Stimulated activated CD8-positive, alpha-beta memory T cell treated with anti-CD3 and anti-CD28 coated beads, Interleukin-4, amount 100 ng/mL, for 24 hours (primary cell): Measurements from ENCODE around the gene CUX1.
"Not testable (repeated sequence)": the region's sequence is repeated elsewhere in the genome, so short reads cannot be mapped to it uniquely, and the experiment has no call there.

Experiments
- DNase-seq: peaks from one replicate; pipeline ENCODE4 v3.0.0-alpha.2; 2020; ENCODE audit warnings: low read depth

Gene CUX1

GRCh38 chr7:102215256-102215655 is 397.8 kb downstream of the CUX1 start:
- DNase-seq, result no peak

GRCh38 chr7:102215711-102216110 is 398.3 kb downstream of the CUX1 start:
- no peak for DNase-seq

DNA sequence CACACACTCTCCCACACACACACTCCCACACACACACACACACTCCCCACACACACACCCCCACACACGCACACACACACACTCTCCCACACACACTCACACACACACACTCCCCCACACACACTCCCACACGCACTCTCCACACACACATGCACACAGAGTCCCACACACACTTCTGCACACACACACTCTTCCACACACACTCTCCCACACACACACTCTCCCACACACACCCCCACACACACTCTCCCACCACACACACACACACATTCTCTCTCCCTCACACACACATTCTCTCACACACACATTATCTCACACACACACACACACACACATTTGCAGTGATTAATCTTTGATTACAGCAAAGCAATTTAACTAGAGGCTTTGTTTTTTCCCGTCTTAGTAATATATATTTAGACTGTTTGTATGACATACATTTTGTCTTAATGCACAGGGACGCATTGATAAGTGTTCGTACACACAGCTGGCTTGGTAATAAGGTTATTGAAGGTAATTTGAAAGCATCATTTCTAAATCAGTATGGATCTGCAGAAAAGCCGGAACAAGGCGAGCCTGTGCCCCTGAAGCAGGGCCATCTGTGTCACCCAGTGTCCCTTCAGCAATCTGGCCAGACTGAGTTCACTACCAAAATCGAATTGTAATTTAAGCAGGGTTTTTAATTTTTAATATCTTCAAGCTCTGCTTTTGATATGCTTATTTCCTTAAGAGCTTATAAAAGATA is 399.3 kb downstream of the CUX1 start:
- DNase-seq, result no peak

DNA sequence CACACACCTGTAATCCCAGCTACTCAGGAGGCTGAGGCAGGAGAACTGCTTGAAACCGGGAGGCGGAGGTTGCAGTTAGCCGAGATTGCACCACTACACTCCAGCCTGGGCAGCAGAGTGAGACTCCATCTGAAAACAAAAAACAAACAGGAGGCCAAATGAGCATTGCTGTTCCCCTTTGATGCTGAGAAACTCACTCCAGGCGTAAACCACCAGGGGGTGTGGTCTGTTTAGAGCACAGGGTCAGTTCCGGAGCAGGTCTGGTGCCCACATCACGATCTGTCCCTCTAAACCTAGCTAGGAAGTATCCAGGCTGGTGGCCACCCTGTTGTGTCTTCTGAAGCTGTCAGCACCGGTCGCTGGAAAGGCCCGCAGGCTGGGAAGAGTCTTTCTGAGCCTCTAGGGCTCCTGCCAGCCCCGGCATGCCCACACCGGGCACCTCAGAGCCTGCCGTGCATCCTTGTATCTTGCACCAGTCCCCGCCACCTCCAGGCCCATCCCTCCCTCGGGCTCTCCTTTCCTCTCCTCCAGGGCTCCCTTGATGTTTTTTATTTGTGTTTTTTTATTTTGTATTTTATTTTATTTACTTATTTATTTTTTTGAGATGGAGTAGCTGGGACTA is 402.9 kb downstream of the CUX1 start:
- no peak for DNase-seq

DNA sequence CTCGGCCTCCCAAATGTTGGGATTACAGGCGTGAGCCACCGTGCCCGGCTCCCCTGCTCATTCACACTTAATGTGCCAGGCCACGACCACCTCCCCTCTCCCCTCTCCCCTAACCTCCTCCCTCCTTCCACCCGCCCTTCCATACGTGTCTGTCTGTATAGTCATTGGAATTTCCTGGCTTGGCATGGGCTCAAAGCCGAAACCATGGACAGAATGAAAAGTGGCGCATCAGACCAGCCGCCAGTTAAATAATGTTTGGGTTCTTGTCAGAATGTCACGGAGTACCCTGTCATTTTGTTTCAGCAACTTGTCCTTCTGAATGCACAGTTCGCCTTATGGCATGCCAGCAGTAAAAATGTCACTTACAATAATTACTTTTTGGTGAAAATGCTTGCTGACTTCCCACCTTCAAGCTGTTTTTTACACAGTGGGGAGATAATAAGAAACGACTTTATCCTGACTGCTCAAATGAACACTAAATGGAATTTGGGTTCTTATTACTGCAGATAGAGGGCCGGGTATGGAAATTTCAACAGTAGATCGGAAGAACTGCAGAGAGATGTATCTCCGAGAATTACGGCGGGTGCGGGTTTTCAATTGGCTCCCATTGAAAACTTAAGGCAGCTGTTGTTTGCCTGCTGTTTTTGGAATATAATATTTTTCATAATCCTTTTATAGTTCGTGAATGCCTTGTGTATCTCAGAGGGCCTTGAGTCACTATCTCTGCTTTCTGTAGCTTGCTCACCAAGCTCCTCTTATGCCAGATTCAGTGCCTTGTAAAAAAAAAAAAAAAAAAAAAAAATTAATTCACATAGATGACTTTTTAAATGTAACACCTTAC is 403.8 kb downstream of the CUX1 start:
- no peak for DNase-seq

DNA sequence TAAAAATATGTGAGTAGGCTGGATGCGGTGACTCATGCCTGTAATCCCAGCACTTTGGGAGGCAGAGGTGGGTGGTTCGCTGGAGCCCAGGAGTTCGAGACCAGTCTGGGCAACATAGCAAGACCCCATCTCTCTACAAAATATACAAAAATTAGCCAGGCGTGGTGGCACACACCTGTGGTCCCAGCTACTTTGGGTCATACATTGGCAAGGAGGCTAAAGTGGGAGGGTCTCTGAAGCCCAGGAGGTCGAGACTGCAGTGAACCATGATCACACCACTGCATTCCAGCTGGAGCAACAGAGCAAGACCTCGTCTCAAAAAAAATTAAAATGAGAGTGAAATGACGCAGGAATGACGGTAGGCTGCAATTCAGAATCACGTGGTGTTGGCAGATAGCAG is 404.5 kb downstream of the CUX1 start:
- no peak for DNase-seq

GRCh38 chr7:102222445-102222844 is 405.0 kb downstream of the CUX1 start:
- DNase-seq, result no peak

DNA sequence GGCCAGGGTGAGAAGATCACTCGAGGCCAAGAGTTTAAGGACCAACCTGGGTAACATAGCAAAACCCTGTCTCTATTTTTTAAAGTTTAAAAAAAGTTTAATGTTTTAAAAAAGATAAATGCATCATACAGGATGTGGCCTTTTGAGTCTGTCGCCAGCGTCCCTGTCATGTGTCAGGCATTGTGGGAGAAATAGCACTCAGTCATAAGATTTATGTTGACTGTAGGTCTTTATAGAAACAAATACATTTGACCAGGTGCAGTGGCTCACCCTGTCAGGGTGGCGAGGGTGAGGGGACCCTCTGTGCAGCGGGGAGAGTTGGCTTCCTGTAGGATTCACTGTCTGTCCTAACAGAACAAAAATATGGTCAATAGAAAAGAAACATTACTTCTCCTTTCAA is 405.8 kb downstream of the CUX1 start:
- no peak for DNase-seq

GRCh38 chr7:102225025-102225424 is 407.6 kb downstream of the CUX1 start:
- DNase-seq, result no peak

- DNase-seq, result no peak
Measured at GRCh38 chr7:102227371-102227770, 409.9 kb downstream of the CUX1 start.

- no peak for DNase-seq
Measured at GRCh38 chr7:102228935-102229334, 411.5 kb downstream of the CUX1 start.

DNA sequence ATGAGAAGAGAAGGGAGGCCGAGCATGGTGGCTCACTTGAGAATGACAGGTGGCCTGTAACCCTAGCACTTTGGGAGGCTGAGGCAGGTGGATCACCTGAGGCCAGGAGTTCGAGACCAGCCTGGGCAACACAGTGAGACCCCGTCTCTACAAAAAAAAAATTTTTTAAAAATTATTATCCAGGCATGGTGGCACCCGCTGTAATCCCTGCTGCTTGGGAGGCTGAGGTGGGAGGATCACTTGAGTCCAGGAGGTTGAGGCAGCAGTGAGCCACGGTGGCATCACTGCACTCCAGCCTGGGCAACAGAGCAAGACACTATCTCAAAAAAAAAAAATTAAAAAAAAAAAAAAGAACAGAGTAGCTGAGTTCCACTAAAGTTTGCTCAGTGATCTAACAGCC is 412.7 kb downstream of the CUX1 start:
- DNase-seq, result not testable (repeated sequence)

DNA sequence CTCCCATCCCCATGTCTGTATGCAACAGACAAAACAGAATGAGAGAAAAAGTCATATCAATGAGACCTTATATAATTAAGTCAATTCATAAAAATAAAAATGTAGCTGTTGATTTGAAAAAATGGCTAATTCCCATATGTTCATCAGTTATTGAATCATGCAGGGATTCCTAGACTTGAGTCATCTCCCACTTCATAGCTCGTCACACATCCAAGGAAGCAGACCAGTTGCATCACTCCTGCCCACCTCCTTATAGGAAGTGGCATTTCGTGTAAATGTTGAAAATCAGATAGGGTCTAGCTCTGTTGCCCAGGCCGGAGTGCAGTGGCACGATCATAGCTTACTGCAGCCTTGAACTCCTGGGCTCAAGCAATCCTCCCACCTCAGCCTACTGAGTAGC is 413.2 kb downstream of the CUX1 start:
- no peak for DNase-seq

DNA sequence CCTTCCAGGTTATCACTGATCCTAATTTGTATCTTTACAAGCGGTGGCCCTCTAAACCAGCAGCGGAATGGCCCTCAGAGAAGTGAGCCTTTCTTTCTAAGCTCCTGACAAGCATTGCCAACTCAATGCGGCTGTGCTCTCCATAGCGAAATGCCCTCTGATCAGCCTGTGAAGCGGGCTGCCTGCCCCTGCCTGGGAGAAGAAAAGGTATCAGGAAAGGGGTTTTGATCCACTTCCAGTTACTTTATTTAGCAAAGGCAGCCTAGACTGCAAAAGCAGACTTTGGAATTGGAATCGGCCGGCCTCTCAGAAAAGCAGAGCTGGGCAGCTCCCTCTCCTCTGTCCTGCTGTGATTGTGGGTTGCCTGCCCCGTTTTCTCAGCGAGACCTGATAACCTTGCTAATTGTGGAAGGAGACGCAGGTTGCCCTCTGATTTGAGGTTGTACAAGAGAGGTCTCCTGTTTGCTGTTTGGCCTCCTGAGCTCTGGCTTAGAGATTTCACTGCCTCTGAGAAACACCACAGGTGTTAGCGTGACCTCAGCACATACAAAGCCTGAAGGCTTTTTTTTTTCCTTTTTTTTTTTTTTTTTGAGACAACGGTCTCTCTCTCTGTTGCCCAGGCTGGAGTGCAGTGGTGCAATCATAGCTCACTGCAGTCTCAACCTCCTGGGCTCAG is 415.3 kb downstream of the CUX1 start:
- no peak for DNase-seq

GRCh38 chr7:102234131-102234530 is 416.7 kb downstream of the CUX1 start:
- DNase-seq, result no peak

- DNase-seq, result no peak
Measured at GRCh38 chr7:102234801-102235550, 417.6 kb downstream of the CUX1 start.

- no peak for DNase-seq
Measured at GRCh38 chr7:102236102-102236501, 418.7 kb downstream of the CUX1 start.

DNA sequence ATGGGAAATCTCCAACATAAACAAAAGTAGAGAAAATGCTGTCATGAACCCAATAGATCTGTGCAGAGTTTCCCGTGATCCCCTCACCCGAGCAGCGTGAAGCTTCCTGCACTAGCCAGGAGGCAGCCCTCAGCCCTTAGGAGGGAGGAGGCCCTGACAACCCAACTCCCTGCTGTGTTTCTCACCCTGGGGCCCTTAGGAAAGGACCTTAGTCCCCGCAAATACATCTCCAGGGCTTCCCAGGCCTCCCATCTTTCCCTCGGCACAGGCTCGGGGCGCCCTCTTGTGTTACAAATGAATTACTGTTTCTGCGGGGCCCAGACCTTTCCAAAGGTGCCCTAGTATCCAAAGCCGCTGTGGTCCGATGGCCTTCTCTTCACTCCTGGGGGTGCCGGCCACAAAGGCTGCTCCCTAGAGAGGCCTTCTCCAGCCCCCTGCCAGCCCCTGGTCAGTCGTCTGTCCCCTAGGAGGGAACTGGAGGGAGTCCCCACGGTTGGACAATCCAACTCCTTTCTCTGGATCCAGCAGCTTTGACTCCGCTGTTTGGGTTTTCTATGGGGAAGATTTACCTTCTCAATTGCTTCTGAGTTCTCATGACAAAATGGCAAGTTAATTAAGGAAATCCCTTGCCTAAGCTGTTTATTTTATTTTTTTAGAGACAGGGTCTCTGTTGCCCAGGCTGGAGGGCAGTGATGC is 419.3 kb downstream of the CUX1 start:
- DNase-seq, result peak; percentile 5

DNA sequence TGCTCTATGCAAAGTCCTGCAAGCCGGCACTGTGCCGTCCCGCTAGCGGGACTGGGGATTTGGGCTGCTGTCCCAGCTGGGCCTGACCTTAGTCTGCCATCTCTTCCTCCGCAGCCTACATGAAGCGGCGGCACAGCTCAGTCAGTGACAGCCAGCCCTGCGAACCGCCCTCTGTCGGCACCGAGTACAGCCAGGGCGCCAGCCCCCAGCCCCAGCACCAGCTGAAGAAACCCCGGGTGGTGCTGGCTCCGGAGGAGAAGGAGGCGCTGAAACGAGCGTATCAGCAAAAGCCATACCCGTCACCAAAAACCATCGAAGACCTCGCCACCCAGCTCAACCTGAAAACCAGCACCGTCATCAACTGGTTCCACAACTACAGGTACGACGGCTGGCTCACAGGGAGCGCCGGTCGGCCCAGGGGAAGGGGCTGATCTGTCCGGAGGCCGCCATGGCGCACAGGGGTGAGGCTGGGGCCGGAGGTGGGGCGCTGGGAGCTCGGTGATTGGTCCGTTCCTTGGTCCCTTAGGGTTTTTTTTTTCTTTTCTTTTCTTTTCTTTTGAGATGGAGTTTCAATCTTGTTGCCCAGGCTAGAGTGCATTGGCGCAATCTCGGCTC is 421.9 kb downstream of the CUX1 start:
- no peak for DNase-seq

DNA sequence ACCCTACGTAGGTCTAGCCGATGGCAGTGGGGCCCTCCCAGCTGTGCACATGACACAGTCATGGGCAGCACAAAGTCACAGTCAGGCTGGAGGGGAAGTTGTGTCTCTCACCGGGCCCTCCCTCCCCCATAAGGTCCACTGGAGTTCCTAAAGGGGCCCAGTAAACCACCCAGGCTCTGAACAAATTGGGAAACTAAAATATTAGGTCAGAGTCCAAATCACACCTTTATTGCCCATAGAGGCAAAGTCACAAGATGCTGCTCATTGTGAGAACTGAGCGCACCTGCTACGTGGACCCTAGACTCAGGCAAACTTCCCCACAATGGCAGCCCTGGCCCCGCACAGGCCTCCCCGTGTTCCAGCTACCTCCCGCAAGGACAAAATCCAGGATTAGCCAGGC is 424.0 kb downstream of the CUX1 start:
- DNase-seq, result no peak

GRCh38 chr7:102244601-102245000 is 427.2 kb downstream of the CUX1 start:
- no peak for DNase-seq
